ENCODE data around the gene GNPTAB. TPM values are rescaled to one million over a fixed set of nuclear protein-coding genes. Genes with fewer than 3 reads are reported as not detected.

GNPTAB gene
- total and polyA plus RNA-seq, 2 of the 8 experiments (the other 6 are each of a cell fraction or from before 2014, with no cell fraction given) = 21.5 to 51.3 TPM

GRCh38 chr12:101799774-101800173 is 31.0 kb downstream of the GNPTAB start:
- H2BK12ac ChIP-seq (ENCODE audit: low read depth, low read length) = no peak overlapping the region
- H3K4me1 ChIP-seq (replicated peaks in 1 of 4; ENCODE audit: control insufficient read depth in 3 of 4, insufficient read depth in 4 of 4, low read length in 3 of 4) = no peaks in the 10 kb centered on the region
- no peak for FAIRE-seq
- no peak overlapping the region for H3K56ac ChIP-seq (replicated peaks; ENCODE audit: insufficient read length, low read depth, low read length)
- ChIA-PET CTCF (ENCODE audit: partially characterized antibody) (no interaction called here), POLR2A (ENCODE audit: partially characterized antibody) (no interaction called here)
- H4K91ac ChIP-seq (replicated peaks; ENCODE audit: insufficient read length, low read length) = no peak overlapping the region
- no peak overlapping the region for H2AK5ac ChIP-seq (ENCODE audit: low read depth, low read length)
- no peak overlapping the region for H3K23ac ChIP-seq (ENCODE audit: insufficient read length)
- no peak overlapping the region for H2AFZ ChIP-seq (ENCODE audit: low read length)
- H2BK20ac ChIP-seq (ENCODE audit: low read length) = no peak overlapping the region
- no peak overlapping the region for H3K27ac ChIP-seq (ENCODE audit: low read depth, low read length)
- no peaks in the 10 kb centered on the region for H3K9me3 ChIP-seq (ENCODE audit: insufficient read depth in 2 of 2, low read depth in 1 of 2, low read length in 1 of 2)
- no peak overlapping the region for H2BK15ac ChIP-seq (ENCODE audit: low read length)
- no peak overlapping the region for H2BK120ac ChIP-seq (replicated peaks; ENCODE audit: low read depth, low read length)
- H3K14ac ChIP-seq (ENCODE audit: insufficient read length) = no peak overlapping the region
- DNase-seq (ENCODE audit: low read depth in 1 of 2, low spot score in 2 of 2) = no peak
- no peak overlapping the region for H3K4ac ChIP-seq (replicated peaks; ENCODE audit: insufficient read length, low read depth, low read length)
- no peak overlapping the region for H3K18ac ChIP-seq (ENCODE audit: extremely low read depth, low read length)
- peaks cover 0 to 6% (median 0%) of the 10 kb centered on the region in 4 experiments; a peak in 1 of 8 replicates for H3K36me3 ChIP-seq (ENCODE audit: control insufficient read depth in 2 of 4, insufficient read depth in 4 of 4, low read length in 3 of 4)
- peaks cover 0 to 2% of the 10 kb centered on the region in 2 experiments for H4K20me1 ChIP-seq (replicated peaks in 1 of 2; ENCODE audit: control insufficient read depth in 1 of 2, insufficient read depth in 2 of 2, low read length in 2 of 2)
- H4K8ac ChIP-seq (ENCODE audit: extremely low read depth, insufficient read depth, low read length) = no peak overlapping the region
- no peak overlapping the region for H3K9ac ChIP-seq (replicated peaks in 1 of 4; ENCODE audit: extremely low read depth in 1 of 4, low read depth in 3 of 4, low read length in 3 of 4)
- no peaks in the 10 kb centered on the region for H3K27me3 ChIP-seq (replicated peaks in 1 of 4; ENCODE audit: control insufficient read depth in 3 of 4, extremely low read depth in 1 of 4, insufficient read depth in 3 of 4, low read length in 3 of 4)
- H3K23me2 ChIP-seq (ENCODE audit: low read depth, low read length) = 0 out of 2 replicates have a peak, but pooled peaks cover 2% of the 10 kb centered on the region
- H3K4me3 ChIP-seq (ENCODE audit: extremely low read depth in 1 of 4, insufficient read depth in 2 of 4, low read depth in 3 of 4, low read length in 4 of 4) = no peak overlapping the region
- H3K4me2 ChIP-seq (ENCODE audit: insufficient read depth in 1 of 2, low read depth in 2 of 2, low read length in 2 of 2) = no peak overlapping the region
- WGBS, 2 experiments (ENCODE audit: extremely low coverage in 1 of 2, insufficient coverage in 1 of 2, insufficient read length in 1 of 2, insufficient replicate concordance in 2 of 2, low coverage in 1 of 2, low lambda C conversion rate in 2 of 2, missing lambda C conversion rate in 1 of 2) = 83% methylated on average over 3 of the region's 3 CpGs; no CpG with 5 or more reads in 1 of the 2 experiments
- peaks cover 0 to 53% of the 10 kb centered on the region in 2 experiments; a peak in 2 of 4 replicates for H3K79me2 ChIP-seq (ENCODE audit: control insufficient read depth in 1 of 2, insufficient read depth in 2 of 2, low read length in 2 of 2)
- TF ChIP-seq POU5F1 (IDR thresholded peaks at IDR 0.05; ENCODE audit: low read depth, low read length) (no peak), SP4 (IDR thresholded peaks at IDR 0.05; ENCODE audit: low read length) (no peak), SRF (IDR thresholded peaks at IDR 0.05; ENCODE audit: low read depth, low read length) (no peak), CBX5 (IDR thresholded peaks at IDR 0.05; ENCODE audit: low read depth, low read length) (no peak), SP1 (IDR thresholded peaks at IDR 0.05; ENCODE audit: low read depth, low read length) (no peak), BRCA1 (IDR thresholded peaks at IDR 0.05; ENCODE audit: low read depth, low read length) (no peak), KDM5A (IDR thresholded peaks at IDR 0.05; ENCODE audit: low read length) (no peak)
- no peak overlapping the region for H4K5ac ChIP-seq (ENCODE audit: insufficient read length, low read depth, low read length)
- peaks cover 2% of the 10 kb centered on the region; the same call in 1 of the 2 replicates for H3K79me1 ChIP-seq (ENCODE audit: low read depth, low read length)
- no peak overlapping the region for H2BK5ac ChIP-seq (ENCODE audit: low read depth, low read length)
